ENCODE data around the gene PCIF1. TPM values are rescaled to one million over a fixed set of nuclear protein-coding genes. Genes with fewer than 3 reads are reported as not detected.
"Not testable (repeated sequence)": the region's sequence is repeated elsewhere in the genome, so short reads cannot be mapped to it uniquely, and the experiment has no call there.

The PCIF1 gene
- polyA plus RNA-seq, 3 donors: 41.0 to 54.9 (median 50.4) TPM

DNA sequence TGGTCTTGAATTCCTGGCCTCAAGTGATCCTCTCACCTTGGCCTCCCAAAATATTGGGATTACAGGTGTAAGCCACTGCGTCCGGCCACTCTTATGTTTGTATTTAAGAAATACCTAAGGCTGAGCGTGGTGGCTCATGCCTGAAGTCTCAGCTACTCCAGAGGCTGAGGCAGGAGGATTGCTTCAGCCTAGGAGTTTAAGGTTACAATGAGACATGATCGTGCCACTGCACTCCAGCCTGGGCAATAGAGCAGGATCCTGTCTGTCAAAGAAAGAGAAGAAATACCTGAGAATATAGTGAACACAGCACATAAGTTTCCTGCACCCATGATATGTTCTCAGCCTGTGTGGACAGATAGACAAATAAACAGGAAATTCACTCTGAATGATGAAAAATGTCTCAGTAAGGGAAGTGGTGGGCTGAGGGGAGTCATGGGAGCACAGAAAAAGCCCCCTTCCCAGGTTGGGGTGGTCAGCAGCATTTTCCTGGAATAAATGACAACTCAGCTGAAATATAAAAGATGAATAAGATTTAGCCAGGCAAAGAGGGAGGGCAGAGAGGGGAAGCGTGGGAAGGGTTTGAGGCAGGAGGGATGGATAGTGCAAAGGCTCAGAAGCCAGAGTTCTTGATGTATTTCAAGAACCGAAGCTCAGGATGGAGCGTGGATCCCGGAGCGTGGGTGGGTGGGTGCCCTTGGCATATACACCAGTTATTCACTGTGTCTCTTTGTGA is 60.4 kb downstream of the PCIF1 start:
- Mint-ChIP-seq H3K27ac (peak overlapping the region in 3 of 7 donors; percentile 25 to 69 (median 49)), H3K4me1 (peaks cover 60% of the 10 kb centered on the region), H3K4me3 (peak overlapping the region in 1 of 2 donors; percentile 53), H3K9me3 (peaks cover 0 to 6% (median 2%) of the 10 kb centered on the region in 7 donors), H3K27me3 (ENCODE audit: low read depth in 3 of 3) (peaks cover 19 to 49% (median 37%) of the 10 kb centered on the region in 3 donors), H3K36me3 (peaks cover 5 to 9% of the 10 kb centered on the region in 2 donors)
- intact Hi-C loops (cut with micrococcal nuclease): no loop called here
- H3K9ac ChIP-seq (ENCODE audit: insufficient read depth, low read length, poor library complexity, severe bottlenecking): no peak overlapping the region
- H4K20me1 ChIP-seq (ENCODE audit: insufficient read depth, low read length): no peaks in the 10 kb centered on the region
- WGBS (ENCODE audit: insufficient coverage): 82% methylated on average over 8 of the region's 9 CpGs
- no peaks in the 10 kb centered on the region for H3K79me2 ChIP-seq (ENCODE audit: insufficient read depth, low read length)
- TF ChIP-seq, protein P1, sequence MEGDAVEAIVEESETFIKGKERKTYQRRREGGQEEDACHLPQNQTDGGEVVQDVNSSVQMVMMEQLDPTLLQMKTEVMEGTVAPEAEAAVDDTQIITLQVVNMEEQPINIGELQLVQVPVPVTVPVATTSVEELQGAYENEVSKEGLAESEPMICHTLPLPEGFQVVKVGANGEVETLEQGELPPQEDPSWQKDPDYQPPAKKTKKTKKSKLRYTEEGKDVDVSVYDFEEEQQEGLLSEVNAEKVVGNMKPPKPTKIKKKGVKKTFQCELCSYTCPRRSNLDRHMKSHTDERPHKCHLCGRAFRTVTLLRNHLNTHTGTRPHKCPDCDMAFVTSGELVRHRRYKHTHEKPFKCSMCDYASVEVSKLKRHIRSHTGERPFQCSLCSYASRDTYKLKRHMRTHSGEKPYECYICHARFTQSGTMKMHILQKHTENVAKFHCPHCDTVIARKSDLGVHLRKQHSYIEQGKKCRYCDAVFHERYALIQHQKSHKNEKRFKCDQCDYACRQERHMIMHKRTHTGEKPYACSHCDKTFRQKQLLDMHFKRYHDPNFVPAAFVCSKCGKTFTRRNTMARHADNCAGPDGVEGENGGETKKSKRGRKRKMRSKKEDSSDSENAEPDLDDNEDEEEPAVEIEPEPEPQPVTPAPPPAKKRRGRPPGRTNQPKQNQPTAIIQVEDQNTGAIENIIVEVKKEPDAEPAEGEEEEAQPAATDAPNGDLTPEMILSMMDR (IDR thresholded peaks at IDR 0.05): no peak
- H3K27me3 ChIP-seq (ENCODE audit: control insufficient read depth in 2 of 2, insufficient read depth in 2 of 2, low read length in 2 of 2): peaks cover 4 to 27% of the 10 kb centered on the region in 2 donors
- H3K4me3 ChIP-seq (replicated peaks in 1 of 3; ENCODE audit: low read depth in 2 of 3, low read length in 3 of 3): no peak overlapping the region
- H3K4me2 ChIP-seq (replicated peaks; ENCODE audit: extremely low read depth, low read length, poor library complexity, severe bottlenecking): no peak overlapping the region
- H3K36me3 ChIP-seq (replicated peaks in 1 of 2; ENCODE audit: control insufficient read depth in 1 of 2, insufficient read depth in 2 of 2, low read length in 2 of 2): no peaks in the 10 kb centered on the region
- no peak for DNase-seq
- H3K27ac ChIP-seq (ENCODE audit: low read depth in 1 of 2, low read length in 2 of 2): no peak overlapping the region
- H3K9me3 ChIP-seq (replicated peaks in 1 of 2; ENCODE audit: control insufficient read depth in 1 of 2, insufficient read depth in 1 of 2, low read length in 2 of 2): no peaks in the 10 kb centered on the region
- peaks cover 61 to 73% of the 10 kb centered on the region in 2 donors for H3K4me1 ChIP-seq (ENCODE audit: control insufficient read depth in 1 of 2, insufficient read depth in 2 of 2, low read length in 2 of 2)
- H2AFZ ChIP-seq (ENCODE audit: insufficient read depth, low read depth, low read length, poor library complexity, severe bottlenecking): no peak overlapping the region

DNA sequence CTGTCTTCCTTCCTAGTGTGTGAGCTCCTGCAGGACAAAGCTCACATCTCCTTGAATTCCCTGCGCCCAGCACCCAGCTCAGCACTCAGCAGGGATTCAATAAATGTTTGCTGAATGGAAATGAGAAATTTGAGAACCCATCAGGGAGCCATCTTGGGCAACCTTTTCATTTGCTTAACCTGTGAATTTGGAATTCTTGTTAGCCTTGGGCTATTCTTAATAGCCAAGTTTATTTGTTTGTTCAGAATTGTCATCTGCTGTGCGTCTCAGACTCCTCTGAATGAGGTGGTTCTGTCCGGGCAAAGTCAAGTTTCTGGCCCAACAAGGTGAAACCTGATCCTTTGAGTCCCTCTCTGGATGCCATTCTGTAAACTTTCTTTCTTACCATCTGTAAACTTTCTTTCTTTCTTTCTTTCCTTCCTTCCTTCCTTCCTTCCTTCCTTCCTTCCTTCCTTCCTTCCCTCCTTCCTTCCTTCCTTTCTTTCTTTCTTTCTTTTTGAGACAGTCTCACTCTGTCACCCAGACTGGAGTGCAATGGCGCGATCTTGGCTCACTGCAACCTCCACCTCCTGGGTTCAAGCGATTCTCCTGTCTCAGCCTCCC is 61.1 kb downstream of the PCIF1 start:
- Mint-ChIP-seq H3K27me3 (ENCODE audit: low read depth in 3 of 3) (peaks cover 15 to 48% (median 34%) of the 10 kb centered on the region in 3 donors), H3K4me3 (peak overlapping the region in 1 of 2 donors; percentile 67), H3K27ac (peak overlapping the region in 1 of 7 donors; percentile 50), H3K4me1 (peaks cover 66% of the 10 kb centered on the region)
- H3K27me3 ChIP-seq (ENCODE audit: control insufficient read depth in 2 of 2, insufficient read depth in 2 of 2, low read length in 2 of 2): peaks cover 2 to 24% of the 10 kb centered on the region in 2 donors
- no CpG with 5 or more reads among the region's 6 CpGs for WGBS (ENCODE audit: insufficient coverage)
- H3K9ac ChIP-seq (ENCODE audit: insufficient read depth, low read length, poor library complexity, severe bottlenecking); H2AFZ ChIP-seq (ENCODE audit: insufficient read depth, low read depth, low read length, poor library complexity, severe bottlenecking); H3K9me3 ChIP-seq (replicated peaks in 1 of 2; ENCODE audit: control insufficient read depth in 1 of 2, insufficient read depth in 1 of 2, low read length in 2 of 2); H3K36me3 ChIP-seq (replicated peaks in 1 of 2; ENCODE audit: control insufficient read depth in 1 of 2, insufficient read depth in 2 of 2, low read length in 2 of 2); intact Hi-C loops (cut with micrococcal nuclease); DNase-seq; H4K20me1 ChIP-seq (ENCODE audit: insufficient read depth, low read length); H3K4me3 ChIP-seq (replicated peaks in 1 of 3; ENCODE audit: low read depth in 2 of 3, low read length in 3 of 3); H3K4me2 ChIP-seq (replicated peaks; ENCODE audit: extremely low read depth, low read length, poor library complexity, severe bottlenecking); H3K9me3 Mint-ChIP-seq; H3K27ac ChIP-seq (ENCODE audit: low read depth in 1 of 2, low read length in 2 of 2); H3K36me3 Mint-ChIP-seq; H3K79me2 ChIP-seq (ENCODE audit: insufficient read depth, low read length): not testable (repeated sequence)
- peaks cover 68 to 80% of the 10 kb centered on the region in 2 donors for H3K4me1 ChIP-seq (ENCODE audit: control insufficient read depth in 1 of 2, insufficient read depth in 2 of 2, low read length in 2 of 2)

Data from CD14-positive monocyte (primary cell).